Activated T-cell treated with anti-CD3 and anti-CD28 coated beads, Interleukin-2, amount 50 U/mL, for 4 hours (primary cell): Measurements from ENCODE around the gene TGFB1I1. TPM values are rescaled to one million over a fixed set of nuclear protein-coding genes. Genes with fewer than 3 reads are reported as not detected.
"Not testable (repeated sequence)": the region's sequence is repeated elsewhere in the genome, so short reads cannot be mapped to it uniquely, and the experiment has no call there.

Experiments
- ATAC-seq, 2 donors: fragments of 200-7000 bp; cut with Tn5 transposase; one replicate each; pipeline ENCODE4 v1.10.0; 2021
- DNase-seq: peaks from one replicate; pipeline ENCODE4 v3.0.0-alpha.2; 2020
- H3K27me3 Mint-ChIP-seq: one replicate; pipeline ENCODE4 v1.8.0; 2021; ENCODE audit warnings: low read depth, mixed read lengths
- H3K36me3 Mint-ChIP-seq: one replicate; pipeline ENCODE4 v1.8.0; 2022; ENCODE audit warnings: mixed read lengths; ENCODE audit not compliant: insufficient read depth
- H3K4me1 Mint-ChIP-seq: one replicate; pipeline ENCODE4 v1.8.0; 2021; ENCODE audit warnings: low read depth, mixed read lengths
- H3K4me3 Mint-ChIP-seq: one replicate; pipeline ENCODE4 v1.8.0; 2021; ENCODE audit warnings: mild to moderate bottlenecking, moderate library complexity, mixed read lengths
- H3K9me3 Mint-ChIP-seq: one replicate; pipeline ENCODE4 v1.8.0; 2021; ENCODE audit warnings: mixed read lengths
- total RNA-seq, 3 donors: library from RNA; stranded (reverse); gene quantifications; one replicate each; pipeline ENCODE4 v1.2.1, GENCODE V29; 2021

TGFB1I1 gene
- total RNA-seq, 3 donors from 2014 or later, result 0.30 to 0.34 TPM; not detected in 1

- no peaks in the 10 kb centered on the region for H3K27me3 Mint-ChIP-seq
- DNase-seq (no peak), ATAC-seq (no peak)
- no peaks in the 10 kb centered on the region for H3K9me3 Mint-ChIP-seq
- H3K36me3 Mint-ChIP-seq, result no peaks in the 10 kb centered on the region
- no peak overlapping the region for H3K4me3 Mint-ChIP-seq
- H3K4me1 Mint-ChIP-seq, result peaks cover 12% of the 10 kb centered on the region
Measured at GRCh38 chr16:31439519-31439918, 32.4 kb upstream of the TGFB1I1 start.

GRCh38 chr16:31440516-31441184 is 31.3 kb upstream of the TGFB1I1 start:
- DNase-seq (no peak), ATAC-seq (no peak)
- no peaks in the 10 kb centered on the region for H3K27me3 Mint-ChIP-seq
- H3K36me3 Mint-ChIP-seq, result no peaks in the 10 kb centered on the region
- no peaks in the 10 kb centered on the region for H3K9me3 Mint-ChIP-seq
- H3K4me3 Mint-ChIP-seq, result no peak overlapping the region
- peaks cover 12% of the 10 kb centered on the region for H3K4me1 Mint-ChIP-seq

- DNase-seq, result no peak
- Mint-ChIP-seq H3K4me1 (peaks cover 12% of the 10 kb centered on the region), H3K9me3 (no peaks in the 10 kb centered on the region), H3K27me3 (no peaks in the 10 kb centered on the region), H3K4me3 (peak overlapping the region; percentile 93), H3K36me3 (no peaks in the 10 kb centered on the region)
- ATAC-seq, result no peak
Measured at GRCh38 chr16:31441956-31442355, 30.0 kb upstream of the TGFB1I1 start.

- not testable (repeated sequence) for ATAC-seq, H3K27me3 Mint-ChIP-seq, H3K9me3 Mint-ChIP-seq, H3K36me3 Mint-ChIP-seq, DNase-seq, H3K4me3 Mint-ChIP-seq, H3K4me1 Mint-ChIP-seq
Measured at GRCh38 chr16:31445931-31446330, 26.0 kb upstream of the TGFB1I1 start.

- DNase-seq (no peak), ATAC-seq (no peak)
- peaks cover 25% of the 10 kb centered on the region for H3K4me1 Mint-ChIP-seq
- H3K36me3 Mint-ChIP-seq, result peaks cover 2% of the 10 kb centered on the region
- no peak overlapping the region for H3K4me3 Mint-ChIP-seq
- H3K27me3 Mint-ChIP-seq, result no peaks in the 10 kb centered on the region
- H3K9me3 Mint-ChIP-seq, result no peaks in the 10 kb centered on the region
Measured at GRCh38 chr16:31451201-31451600, 20.8 kb upstream of the TGFB1I1 start.

- no peaks in the 10 kb centered on the region for H3K9me3 Mint-ChIP-seq
- ATAC-seq, result no peak
- DNase-seq, result no peak
- no peaks in the 10 kb centered on the region for H3K27me3 Mint-ChIP-seq
- H3K36me3 Mint-ChIP-seq, result peaks cover 2% of the 10 kb centered on the region
- no peak overlapping the region for H3K4me3 Mint-ChIP-seq
- H3K4me1 Mint-ChIP-seq, result peaks cover 27% of the 10 kb centered on the region
Measured at GRCh38 chr16:31451681-31452351, 20.1 kb upstream of the TGFB1I1 start.

GRCh38 chr16:31452631-31453106 is 19.3 kb upstream of the TGFB1I1 start:
- Mint-ChIP-seq H3K4me3 (no peak overlapping the region), H3K36me3 (peaks cover 2% of the 10 kb centered on the region), H3K27me3 (no peaks in the 10 kb centered on the region), H3K9me3 (no peaks in the 10 kb centered on the region), H3K4me1 (peaks cover 33% of the 10 kb centered on the region)
- no peak for ATAC-seq
- no peak for DNase-seq

- no peak for ATAC-seq
- peaks cover 40% of the 10 kb centered on the region for H3K4me1 Mint-ChIP-seq
- H3K4me3 Mint-ChIP-seq, result no peak overlapping the region
Measured at GRCh38 chr16:31453255-31454204, 18.4 kb upstream of the TGFB1I1 start.

GRCh38 chr16:31455601-31456314 is 16.2 kb upstream of the TGFB1I1 start:
- DNase-seq (no peak), ATAC-seq (no peak)
- Mint-ChIP-seq H3K9me3 (no peaks in the 10 kb centered on the region), H3K4me3 (peak overlapping the region; percentile 25), H3K36me3 (peaks cover 2% of the 10 kb centered on the region), H3K27me3 (no peaks in the 10 kb centered on the region), H3K4me1 (peaks cover 49% of the 10 kb centered on the region)

More at GRCh38 chr16:31453255-31454204, 18.4 kb upstream of the TGFB1I1 start:
- DNase-seq, result no peak
- Mint-ChIP-seq H3K27me3 (no peaks in the 10 kb centered on the region), H3K9me3 (no peaks in the 10 kb centered on the region), H3K36me3 (peaks cover 2% of the 10 kb centered on the region)

- Mint-ChIP-seq H3K36me3 (peaks cover 2% of the 10 kb centered on the region), H3K27me3 (no peaks in the 10 kb centered on the region), H3K4me3 (peak overlapping the region; percentile 87), H3K9me3 (no peaks in the 10 kb centered on the region), H3K4me1 (peaks cover 49% of the 10 kb centered on the region)
- ATAC-seq (no peak), DNase-seq (no peak)
Measured at GRCh38 chr16:31456988-31457360, 15.0 kb upstream of the TGFB1I1 start.

GRCh38 chr16:31458073-31458843 is 13.7 kb upstream of the TGFB1I1 start:
- Mint-ChIP-seq H3K4me1 (peaks cover 45% of the 10 kb centered on the region), H3K27me3 (no peaks in the 10 kb centered on the region), H3K4me3 (peak overlapping the region; percentile 87), H3K36me3 (peaks cover 7% of the 10 kb centered on the region), H3K9me3 (no peaks in the 10 kb centered on the region)
- ATAC-seq, result no peak
- DNase-seq, result peak; percentile 42

- Mint-ChIP-seq H3K4me3 (peak within 1 kb of the TSS; percentile 87), H3K4me1 (peaks cover 42% of the 10 kb centered on the region), H3K36me3 (peaks cover 10% of the 10 kb centered on the region), H3K27me3 (no peaks in the 10 kb centered on the region), H3K9me3 (no peaks in the 10 kb centered on the region)
- DNase-seq (peak; percentile 96), ATAC-seq (peak; percentile 82 to 85)
Measured at GRCh38 chr16:31458844-31459686, 12.9 kb upstream of the TGFB1I1 start, which contains the start of gene ARMC5. Gene ARMC5 (plus strand): TSS chr16:31459501. CDS start chr16:31459525, 24 bp downstream.
